K562 (cell line): ENCODE results near the gene PDE6G. TPM values are rescaled to one million over a fixed set of nuclear protein-coding genes. Genes with fewer than 3 reads are reported as not detected.

Experiments
- BRF2 ChIP-seq: IDR thresholded peaks from 3 replicates; pipeline ENCODE4 v1.6.1; 2011; ENCODE audit warnings: borderline replicate concordance, mild to moderate bottlenecking; ENCODE audit not compliant: insufficient read length, insufficient read depth
- CCNT2 ChIP-seq: IDR thresholded peaks from 2 replicates; pipeline ENCODE4 v1.6.1; 2011; ENCODE audit warnings: borderline replicate concordance, low read depth, mild to moderate bottlenecking, moderate library complexity, mixed read lengths, low read length; ENCODE audit not compliant: insufficient read length; ENCODE audit errors: extremely low read depth
- CHD2 ChIP-seq: IDR thresholded peaks from 2 replicates; pipeline ENCODE4 v1.6.1; 2011; ENCODE audit warnings: low read depth, low read length
- ETS1 ChIP-seq: conservative IDR thresholded peaks from 2 replicates; pipeline ENCODE4 v1.6.1; 2011; ENCODE audit warnings: low read depth, mild to moderate bottlenecking, low read length; ENCODE audit not compliant: control insufficient read depth
- FOXO4 ChIP-seq: fragments of 450-650 bp; formaldehyde crosslinking; IDR thresholded peaks from 2 replicates; pipeline ENCODE4 v1.4.0; 2020; ENCODE audit warnings: mild to moderate bottlenecking, moderate library complexity
- HIVEP1 ChIP-seq: fragments of 250-450 bp; sonication (Bioruptor Pico); IDR thresholded peaks from 2 replicates; pipeline ENCODE4 v1.4.0; 2020; ENCODE audit warnings: mild to moderate bottlenecking
- KLF16 ChIP-seq: IDR thresholded peaks from 2 replicates; pipeline ENCODE4 v1.6.1; 2016; ENCODE audit warnings: antibody characterized with exemption
- L3MBTL2 ChIP-seq: fragments of 450-650 bp; IDR thresholded peaks from 2 replicates; pipeline ENCODE4 v1.6.1; 2016; ENCODE audit warnings: mild to moderate bottlenecking, moderate library complexity
- MTA3 ChIP-seq: fragments of 450-650 bp; formaldehyde crosslinking; IDR thresholded peaks from 2 replicates; pipeline ENCODE4 v1.6.1; 2017; ENCODE audit warnings: mild to moderate bottlenecking, borderline replicate concordance
- PRPF4 ChIP-seq: fragments of 200-400 bp; formaldehyde crosslinking; IDR thresholded peaks from one replicate; pipeline ENCODE4 v1.6.1; 2017; ENCODE audit warnings: low read length, low read depth, mild to moderate bottlenecking; ENCODE audit not compliant: insufficient read depth, poor library complexity, severe bottlenecking
- RBFOX2 ChIP-seq: fragments of 200-400 bp; formaldehyde crosslinking; IDR thresholded peaks from 2 replicates; pipeline ENCODE4 v1.6.1; 2017; ENCODE audit warnings: low read depth, mild to moderate bottlenecking, low read length, moderate library complexity
- RERE ChIP-seq: sonication (generic); formaldehyde crosslinking; IDR thresholded peaks from 2 replicates; pipeline ENCODE4 v1.8.0; 2023; ENCODE audit warnings: missing genetic modification reagents, mild to moderate bottlenecking, borderline replicate concordance
- SETDB1 ChIP-seq: IDR thresholded peaks from one replicate; pipeline ENCODE4 v1.6.1; 2012; ENCODE audit warnings: low read length, control low read depth, inconsistent platforms
- SMAD3 ChIP-seq: fragments of 450-650 bp; formaldehyde crosslinking; conservative IDR thresholded peaks from 2 replicates; pipeline ENCODE4 v1.4.0; 2020; ENCODE audit warnings: mild to moderate bottlenecking
- TAF9B ChIP-seq: fragments of 450-650 bp; IDR thresholded peaks from 2 replicates; pipeline ENCODE4 v1.6.1; 2018; ENCODE audit warnings: mild to moderate bottlenecking; ENCODE audit not compliant: partially characterized antibody
- ZNF121 ChIP-seq: sonication (generic); formaldehyde crosslinking; conservative IDR thresholded peaks from 2 replicates; pipeline ENCODE4 v1.8.0; 2022; ENCODE audit warnings: missing genetic modification reagents
- ZNF146 ChIP-seq: IDR thresholded peaks from one replicate; pipeline ENCODE4 v1.6.1; 2018; ENCODE audit warnings: missing compliant biosample characterization; ENCODE audit not compliant: unreplicated experiment
- ZNF282 ChIP-seq: sonication (generic); formaldehyde crosslinking; IDR thresholded peaks from 2 replicates; pipeline ENCODE4 v1.8.1; 2023; ENCODE audit warnings: missing genetic modification reagents
- polyA plus RNA-seq, 8 experiments: library from polyadenylated mRNA; depleted of rRNA in 4 of 8; stranded (reverse) in 5 of 8; unstranded in 3 of 8; fragments of >200 nt; fragmentation: Nextera tagmentation in 2 of 8; fragmentation: Illumina TruSeq in 1 of 8; extraction: Ambion mirVana in 2 of 8; extraction: Trizol in 1 of 8; gene quantifications; 2 replicates each; pipeline versions ENCODE4 v1.2.1 to v1.2.3, GENCODE V29; 2011 to 2014; ENCODE audit warnings: inconsistent platforms in 1 of 8, missing spikeins in 1 of 8
- total RNA-seq, 7 experiments: library from RNA; depleted of rRNA in 6 of 7; stranded (reverse); fragments of >200 nt in 6 of 7; fragmentation: Illumina TruSeq in 2 of 7; extraction: Trizol in 2 of 7; gene quantifications; 2 replicates each; pipeline versions ENCODE4 v1.2.1 to v1.2.3, GENCODE V29; 2011 to 2021; ENCODE audit warnings: low replicate concordance in 1 of 7

The PDE6G gene
- total and polyA plus RNA-seq, 9 of the 15 experiments (the other 6 are each of a cell fraction or from before 2014, with no cell fraction given) = 0.14 to 0.59 TPM; not detected in 7

GRCh38 chr17:81702934-81703746 lies 46.8 kb upstream of the PDE6G start, which contains the start of gene MRPL12 (continued):
- TF ChIP-seq BRF2 (no peak), ZNF146 (CRISPR knock-in tag) (no peak), MTA3 (peak; percentile 83), CCNT2 (peak; percentile 84), PRPF4 (peak; percentile 76), CHD2 (peak; percentile 94), TAF9B (peak; percentile 79), ZNF282 (CRISPR knock-in tag) (no peak), RERE (CRISPR knock-in tag) (0 out of 2 replicates have a peak, but pooled peaks have one; percentile 86), SETDB1 (no peak), L3MBTL2 (peak; percentile 94), SMAD3 (0 out of 2 replicates have a peak, but pooled peaks have one; percentile 27), KLF16 (no peak), RBFOX2 (peak; percentile 98), ETS1 (peak; percentile 82; the same call in 1 of the 2 replicates), FOXO4 (CRISPR knock-in tag) (no peak), HIVEP1 (no peak), ZNF121 (CRISPR knock-in tag) (no peak)
